Kidney (tissue), 14 donors: ENCODE results near the gene EPB41L3. TPM values are rescaled to one million over a fixed set of nuclear protein-coding genes. Genes with fewer than 3 reads are reported as not detected.
"Not testable (repeated sequence)": the region's sequence is repeated elsewhere in the genome, so short reads cannot be mapped to it uniquely, and the experiment has no call there.

ENCODE experiments used
- DNase-seq, 5 donors: peaks; one replicate each; pipeline ENCODE4 v3.0.0-alpha.2; 2013 to 2020
- FAIRE-seq: peaks from 2 replicates; lab custom pipeline; 2012; peaks lifted over from hg19 to GRCh38; lab: Jason Lieb, UNC
- H3K27ac ChIP-seq, 2 donors: one replicate each; pipeline ENCODE4 v1.7.0; 2013; ENCODE audit warnings: low read depth in 2 of 2, low read length in 2 of 2, inconsistent platforms in 1 of 2
- H3K27me3 ChIP-seq: one replicate; pipeline ENCODE4 v1.7.1; 2013; ENCODE audit warnings: low read length, inconsistent platforms; ENCODE audit not compliant: control insufficient read depth, insufficient read depth
- H3K36me3 ChIP-seq, 3 donors: one replicate each; pipeline versions ENCODE4 v1.7.0 to v1.7.1; 2013; ENCODE audit warnings: low read length in 3 of 3, control low read depth in 1 of 3, inconsistent platforms in 1 of 3; ENCODE audit not compliant: insufficient read depth in 3 of 3, control insufficient read depth in 2 of 3
- H3K4me1 ChIP-seq, 3 donors: one replicate each; pipeline versions ENCODE4 v1.7.0 to v1.7.1; 2013; ENCODE audit warnings: low read length in 3 of 3, inconsistent platforms in 1 of 3, low read depth in 1 of 3; ENCODE audit not compliant: control insufficient read depth in 2 of 3, insufficient read depth in 2 of 3
- H3K4me3 ChIP-seq, 3 donors: one replicate each; pipeline versions ENCODE4 v1.7.0 to v1.8.1; 2013; ENCODE audit warnings: low read length in 3 of 3, control low read depth in 1 of 3, inconsistent platforms in 1 of 3
- H3K9ac ChIP-seq, 3 donors: one replicate each; pipeline versions ENCODE4 v1.7.0 to v1.7.1; 2013; ENCODE audit warnings: low read length in 3 of 3, control low read depth in 1 of 3, inconsistent platforms in 1 of 3
- H3K9me3 ChIP-seq, 3 donors: one replicate each; pipeline versions ENCODE4 v1.7.0 to v1.7.1; 2013; ENCODE audit warnings: low read length in 3 of 3, control low read depth in 1 of 3, inconsistent platforms in 1 of 3; ENCODE audit not compliant: control insufficient read depth in 2 of 3, insufficient read depth in 1 of 3
- intact Hi-C: fragments of 100-400 bp; cut with DNase I; formaldehyde crosslinking; loops from one replicate; pipeline ENCODE4 v1.11.1; 2022
- polyA plus RNA-seq: library from polyadenylated mRNA; stranded (reverse); fragments of 350-450 nt; fragmentation: Illumina TruSeq; extraction: RNeasy Lipid Tissue Mini Kit (QIAGEN cat#74804); gene quantifications from one replicate; pipeline ENCODE4 v1.2.3, GENCODE V29; 2014; ENCODE audit warnings: low read depth, low replicate concordance; ENCODE audit not compliant: insufficient read depth
- total RNA-seq: library from RNA; stranded (reverse); fragmentation: NEBNext Ultra II Directional; extraction: Animal tissue kit (Norgen Biotek cat#: 25700); gene quantifications from one replicate; pipeline ENCODE4 v1.2.1, GENCODE V29; 2021
- TF ChIP-seq, protein P1 (sequence below): IDR thresholded peaks from 3 replicates; pipeline ENCODE4 v1.5.1; 2012; ENCODE audit warnings: mild to moderate bottlenecking, moderate library complexity, borderline replicate concordance; ENCODE audit not compliant: insufficient read depth; ENCODE audit errors: extremely low read depth
- donor health status: control.
- donor health status: control.
- donor health status: control.
- donor health status: control.
- donor health status: control.
- donor health status: DM: yes; HTN: yes; CAD: no.
- donor health status: Normal renal cell carcinoma (clear cell type).

The EPB41L3 gene
- total and polyA plus RNA-seq, 2 donors from 2014 or later: 35.3 to 44.6 TPM

DNA sequence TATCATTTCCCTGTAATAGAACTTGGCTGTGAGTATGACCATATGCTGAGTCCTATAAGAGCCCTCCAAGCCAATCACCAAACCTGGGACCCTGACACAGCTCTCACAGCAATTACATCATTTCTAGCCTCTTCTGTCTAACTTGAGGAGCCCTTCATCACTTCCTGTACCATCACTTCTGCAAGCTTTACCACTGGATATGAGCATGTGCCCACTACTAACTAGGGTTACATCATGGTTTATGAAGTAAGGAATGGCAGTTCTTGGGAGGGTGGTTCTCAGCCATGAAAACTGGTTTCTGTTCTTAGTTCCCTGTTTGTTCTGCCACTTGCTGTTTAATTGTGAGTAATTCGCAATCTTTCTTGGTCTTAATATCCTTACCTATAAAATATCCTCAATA, 31.0 kb upstream of the EPB41L3 start:
- intact Hi-C loops: no loop called here
- Histone ChIP-seq H3K4me1 (no peaks in the 10 kb centered on the region), H3K9ac (no peak overlapping the region), H3K27me3 (no peaks in the 10 kb centered on the region), H3K4me3 (no peak overlapping the region), H3K27ac (no peak overlapping the region), H3K36me3 (no peaks in the 10 kb centered on the region), H3K9me3 (no peaks in the 10 kb centered on the region)
- DNase-seq (no peak), FAIRE-seq (no peak)
- TF ChIP-seq, protein P1, sequence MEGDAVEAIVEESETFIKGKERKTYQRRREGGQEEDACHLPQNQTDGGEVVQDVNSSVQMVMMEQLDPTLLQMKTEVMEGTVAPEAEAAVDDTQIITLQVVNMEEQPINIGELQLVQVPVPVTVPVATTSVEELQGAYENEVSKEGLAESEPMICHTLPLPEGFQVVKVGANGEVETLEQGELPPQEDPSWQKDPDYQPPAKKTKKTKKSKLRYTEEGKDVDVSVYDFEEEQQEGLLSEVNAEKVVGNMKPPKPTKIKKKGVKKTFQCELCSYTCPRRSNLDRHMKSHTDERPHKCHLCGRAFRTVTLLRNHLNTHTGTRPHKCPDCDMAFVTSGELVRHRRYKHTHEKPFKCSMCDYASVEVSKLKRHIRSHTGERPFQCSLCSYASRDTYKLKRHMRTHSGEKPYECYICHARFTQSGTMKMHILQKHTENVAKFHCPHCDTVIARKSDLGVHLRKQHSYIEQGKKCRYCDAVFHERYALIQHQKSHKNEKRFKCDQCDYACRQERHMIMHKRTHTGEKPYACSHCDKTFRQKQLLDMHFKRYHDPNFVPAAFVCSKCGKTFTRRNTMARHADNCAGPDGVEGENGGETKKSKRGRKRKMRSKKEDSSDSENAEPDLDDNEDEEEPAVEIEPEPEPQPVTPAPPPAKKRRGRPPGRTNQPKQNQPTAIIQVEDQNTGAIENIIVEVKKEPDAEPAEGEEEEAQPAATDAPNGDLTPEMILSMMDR: no peak

DNA sequence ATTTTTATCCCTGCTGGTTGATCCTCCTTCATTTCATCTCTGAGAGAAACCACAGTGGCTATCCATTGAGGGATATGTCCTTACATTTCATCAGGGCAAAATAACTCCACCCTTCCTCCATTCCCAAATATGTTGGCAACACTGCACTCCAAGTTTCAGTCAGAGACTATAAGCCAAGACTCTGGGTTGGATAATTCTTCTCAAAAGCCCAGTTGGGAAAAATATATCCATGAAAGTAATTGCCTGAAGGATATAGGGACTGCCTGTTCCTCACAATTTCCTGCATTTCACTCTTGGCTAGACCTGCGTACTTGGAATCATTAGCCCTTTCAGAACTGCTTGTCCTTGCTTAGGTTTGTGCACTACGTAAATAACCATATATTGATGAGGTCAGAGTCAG, 27.9 kb upstream of the EPB41L3 start:
- Histone ChIP-seq H3K27ac (no peak overlapping the region), H3K9ac (no peak overlapping the region), H3K4me1 (no peaks in the 10 kb centered on the region), H3K36me3 (no peaks in the 10 kb centered on the region), H3K9me3 (no peaks in the 10 kb centered on the region), H3K27me3 (no peaks in the 10 kb centered on the region), H3K4me3 (no peak overlapping the region)
- DNase-seq (no peak), FAIRE-seq (no peak)
- intact Hi-C loops: no loop called here
- TF ChIP-seq, protein P1: no peak

DNA sequence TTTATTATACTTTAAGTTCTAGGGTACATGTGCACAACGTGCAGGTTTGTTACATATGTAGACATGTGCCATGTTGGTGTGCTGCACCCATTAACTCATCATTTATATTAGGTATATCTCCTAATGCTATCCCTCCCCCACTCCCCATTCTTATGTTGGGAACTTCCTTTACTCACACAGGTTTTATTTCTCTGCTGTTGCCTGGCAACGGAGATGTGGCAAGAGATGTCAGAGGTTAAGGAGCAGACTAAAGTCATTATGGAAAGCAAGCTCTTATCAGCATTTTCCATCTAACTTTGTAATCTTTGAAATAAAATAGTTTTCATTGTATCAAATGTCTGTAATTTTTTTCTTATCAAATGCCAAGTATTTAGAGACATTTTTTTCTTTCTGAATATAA, 26.8 kb upstream of the EPB41L3 start:
- peak in 3 of 5 donors; percentile 65 to 86 (median 84) for DNase-seq
- H3K36me3 ChIP-seq, H3K9ac ChIP-seq, H3K4me3 ChIP-seq, H3K9me3 ChIP-seq, H3K27me3 ChIP-seq, H3K4me1 ChIP-seq, FAIRE-seq, intact Hi-C loops, H3K27ac ChIP-seq: not testable (repeated sequence)

DNA sequence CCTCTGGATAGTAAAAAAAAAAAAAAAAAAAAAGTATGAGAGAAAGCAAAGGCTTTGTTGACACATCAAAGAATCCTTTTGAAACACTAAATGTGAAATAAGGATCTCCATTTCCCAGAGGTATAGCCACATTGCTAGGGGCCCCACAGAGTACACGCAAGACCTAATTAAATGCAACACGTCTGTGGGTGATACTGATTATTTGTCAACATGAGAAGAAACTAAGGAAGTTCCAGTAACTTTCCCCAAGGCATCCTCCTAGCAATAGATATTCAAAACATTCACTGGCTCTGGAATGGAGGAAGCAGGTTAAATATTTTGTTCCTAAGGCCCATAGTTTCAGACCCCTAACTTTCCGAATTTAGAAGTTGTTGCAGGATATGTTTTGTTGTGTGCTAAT, 24.6 kb upstream of the EPB41L3 start:
- H3K4me3 ChIP-seq: no peak overlapping the region
- intact Hi-C loops: no loop called here
- no peak for FAIRE-seq

More for the DNA sequence above, 24.6 kb upstream of the EPB41L3 start:
- H3K27ac ChIP-seq: no peak overlapping the region
- H3K9ac ChIP-seq: no peak overlapping the region
- TF ChIP-seq, protein P1: no peak
- no peaks in the 10 kb centered on the region for H3K9me3 ChIP-seq
- no peaks in the 10 kb centered on the region for H3K4me1 ChIP-seq
- no peaks in the 10 kb centered on the region for H3K27me3 ChIP-seq
- DNase-seq: no peak
- no peaks in the 10 kb centered on the region for H3K36me3 ChIP-seq
